B cell (primary cell): ENCODE measurements around the gene LMTK3. TPM values are rescaled to one million over a fixed set of nuclear protein-coding genes. Genes with fewer than 3 reads are reported as not detected.

Experiments used
- ATAC-seq: fragments of 200-7000 bp; cut with Tn5 transposase; one replicate; pipeline ENCODE4 v1.10.0; 2021; ENCODE audit warnings: low read depth, mild to moderate bottlenecking, moderate number of reproducible peaks, moderate library complexity
- CTCF ChIA-PET: fragments of 350-600 bp; sonication (Branson Sonifier 250); formaldehyde crosslinking; loops from one replicate; lab custom pipeline; 2021; ENCODE audit warnings: antibody characterized with exemption, inconsistent platforms; lab: Charles Lee
- POLR2A ChIA-PET: fragments of 350-600 bp; sonication (Branson Sonifier 250); formaldehyde crosslinking; loops from one replicate; lab custom pipeline; 2021; ENCODE audit warnings: antibody characterized with exemption; lab: Charles Lee
- DNase-seq: peaks from one replicate; pipeline ENCODE4 v3.0.0; 2013
- H2AFZ ChIP-seq: 2 replicates; pipeline ENCODE4 v1.6.1; 2012; ENCODE audit warnings: mild to moderate bottlenecking, low read depth, low read length; ENCODE audit not compliant: insufficient read depth, poor library complexity, severe bottlenecking
- H3K27ac ChIP-seq, 2 donors: 1 replicate in 1 of 2; 2 replicates in 1 of 2; pipeline ENCODE4 v1.5.1; 2012 to 2013; ENCODE audit warnings: low read length in 2 of 2, mild to moderate bottlenecking in 2 of 2, moderate library complexity in 1 of 2
- H3K27me3 ChIP-seq, 4 experiments: fragments of 200-600 bp in 1 of 4; sonication (generic) in 1 of 4; replicated peaks in 1 of 4; 1 replicate in 2 of 4; 2 replicates in 2 of 4; pipeline versions ENCODE4 v1.6.1 to v1.7.0; 2013 to 2016; ENCODE audit warnings: low read length in 3 of 4, mild to moderate bottlenecking in 2 of 4, mixed read lengths in 1 of 4, moderate library complexity in 1 of 4; ENCODE audit not compliant: insufficient read depth in 4 of 4, control insufficient read depth in 3 of 4; ENCODE audit errors: control extremely low read depth in 1 of 4
- H3K36me3 ChIP-seq, 2 experiments: replicated peaks in 1 of 2; 1 replicate in 1 of 2; 2 replicates in 1 of 2; pipeline versions ENCODE4 v1.6.1 to v1.7.1; 2013; ENCODE audit warnings: low read length in 1 of 2; ENCODE audit not compliant: insufficient read depth in 2 of 2, control insufficient read depth in 1 of 2; ENCODE audit errors: control extremely low read depth in 1 of 2, extremely low read depth in 1 of 2
- H3K4me1 ChIP-seq, 2 donors: fragments of 200-600 bp in 1 of 2; sonication (generic) in 1 of 2; 1 replicate in 1 of 2; 2 replicates in 1 of 2; pipeline versions ENCODE4 v1.5.1 to v1.6.1; 2013 to 2017; ENCODE audit warnings: low read length in 2 of 2; ENCODE audit not compliant: control insufficient read depth in 2 of 2, insufficient read depth in 2 of 2
- H3K4me2 ChIP-seq: replicated peaks from 2 replicates; pipeline ENCODE3; 2012; ENCODE audit warnings: mild to moderate bottlenecking, low read depth, low read length; ENCODE audit not compliant: poor library complexity, severe bottlenecking
- H3K4me3 ChIP-seq, 5 experiments: fragments of 200-600 bp in 1 of 5; sonication (generic) in 1 of 5; 1 replicate in 3 of 5; 2 replicates in 2 of 5; pipeline versions ENCODE4 v1.5.1 to v1.7.0; 2011 to 2016; ENCODE audit warnings: low read length in 4 of 5, mild to moderate bottlenecking in 4 of 5, low read depth in 2 of 5, control low read depth in 1 of 5, moderate library complexity in 1 of 5; ENCODE audit not compliant: insufficient read depth in 1 of 5; ENCODE audit errors: control extremely low read depth in 1 of 5, extremely low read depth in 1 of 5
- H3K79me2 ChIP-seq: fragments of 200-600 bp; sonication (generic); one replicate; pipeline ENCODE4 v1.6.0; 2016; ENCODE audit warnings: low read length; ENCODE audit not compliant: control insufficient read depth, insufficient read depth
- H3K9ac ChIP-seq: fragments of 200-600 bp; sonication (generic); 2 replicates; pipeline ENCODE4 v1.6.1; 2017; ENCODE audit warnings: mild to moderate bottlenecking, low read length, moderate library complexity
- H3K9me3 ChIP-seq, 3 donors: one replicate each; pipeline versions ENCODE4 v1.6.1 to v1.7.1; 2013; ENCODE audit warnings: low read length in 2 of 3; ENCODE audit not compliant: control insufficient read depth in 2 of 3, insufficient read depth in 1 of 3; ENCODE audit errors: control extremely low read depth in 1 of 3
- H4K20me1 ChIP-seq: 2 replicates; pipeline ENCODE4 v1.6.0; 2012; ENCODE audit warnings: mild to moderate bottlenecking, low read length; ENCODE audit not compliant: insufficient read depth, control insufficient read depth, poor library complexity, severe bottlenecking
- H3K27ac Mint-ChIP-seq: one replicate; pipeline ENCODE4 v1.8.0; 2021; ENCODE audit warnings: mixed read lengths
- H3K27me3 Mint-ChIP-seq: one replicate; pipeline ENCODE4 v1.8.0; 2021; ENCODE audit warnings: mixed read lengths
- H3K4me1 Mint-ChIP-seq: one replicate; pipeline ENCODE4 v1.8.0; 2021; ENCODE audit warnings: mixed read lengths
- H3K4me3 Mint-ChIP-seq: one replicate; pipeline ENCODE4 v1.8.0; 2021; ENCODE audit warnings: mixed read lengths
- H3K9me3 Mint-ChIP-seq: one replicate; pipeline ENCODE4 v1.8.0; 2022; ENCODE audit warnings: mixed read lengths; ENCODE audit not compliant: insufficient read depth
- CTCF ChIP-seq: fragments of 200-600 bp; IDR thresholded peaks from one replicate; pipeline ENCODE4 v1.8.0; 2022; ENCODE audit warnings: antibody characterized with exemption, mild to moderate bottlenecking
- EZH2 ChIP-seq: IDR thresholded peaks from 2 replicates; pipeline ENCODE4 v1.6.1; 2012; ENCODE audit warnings: borderline replicate concordance, low read depth, mild to moderate bottlenecking, moderate library complexity, low read length; ENCODE audit not compliant: insufficient read depth, poor library complexity, severe bottlenecking
- WGBS: methylation state at CpG from one replicate; pipeline ENCODE4 v1.1.5; 2013; ENCODE audit warnings: missing lambda C conversion rate; ENCODE audit not compliant: insufficient coverage; 5-methylcytosine and 5-hydroxymethylcytosine counted together
- intact Hi-C: fragments of 100-400 bp; cut with micrococcal nuclease; formaldehyde crosslinking; loops from one replicate; pipeline ENCODE4 v1.10.0; 2022
- polyA plus RNA-seq: library from polyadenylated mRNA; depleted of rRNA; stranded (reverse); fragments of >200 nt; gene quantifications from 2 replicates; pipeline ENCODE4 v1.2.3, GENCODE V29; 2012
- total RNA-seq, 2 donors: library from RNA; stranded (reverse); fragments of 120-200 nt in 1 of 2; gene quantifications; 1 replicate in 1 of 2; 2 replicates in 1 of 2; pipeline versions ENCODE4 v1.2.3 to v1.2.4, GENCODE V29; 2013 to 2022

The LMTK3 gene
- total and polyA plus RNA-seq, 2 donors (not counting 1 experiment from before 2014, with no cell fraction given) = 0.19 to 1.6 TPM

GRCh38 chr19:48483301-48483700, 28.3 kb downstream of the LMTK3 start:
- POLR2A ChIA-PET = no interaction called here
- Histone ChIP-seq H3K36me3 (no peaks in the 10 kb centered on the region), H3K9me3 (peaks cover 0 to 4% (median 0%) of the 10 kb centered on the region in 3 donors), H3K4me2 (no peak overlapping the region), H3K9ac (no peak overlapping the region), H4K20me1 (no peaks in the 10 kb centered on the region), H3K4me1 (peaks cover 4 to 13% of the 10 kb centered on the region in 2 donors), H3K27me3 (no peaks in the 10 kb centered on the region), H3K4me3 (no peak overlapping the region), H3K27ac (no peak overlapping the region), H3K79me2 (no peaks in the 10 kb centered on the region), H2AFZ (no peak overlapping the region)
- H3K4me1 Mint-ChIP-seq = peaks cover 16% of the 10 kb centered on the region
- DNase-seq (no peak), ATAC-seq (no peak)
- intact Hi-C loops = no loop called here
- CTCF ChIA-PET = no interaction called here
- TF ChIP-seq EZH2 (no peak), CTCF (no peak)
- WGBS = 77% methylated on average over 3 of the region's 3 CpGs
- H3K27ac Mint-ChIP-seq = no peak overlapping the region
- peaks cover 3% of the 10 kb centered on the region for H3K27me3 Mint-ChIP-seq
- no peaks in the 10 kb centered on the region for H3K9me3 Mint-ChIP-seq
- no peak overlapping the region for H3K4me3 Mint-ChIP-seq

GRCh38 chr19:48481846-48482639, 29.6 kb downstream of the LMTK3 start:
- Mint-ChIP-seq H3K27ac (no peak overlapping the region), H3K9me3 (no peaks in the 10 kb centered on the region), H3K4me1 (peaks cover 16% of the 10 kb centered on the region), H3K27me3 (no peaks in the 10 kb centered on the region), H3K4me3 (peak overlapping the region; percentile 47)
- peaks cover 4 to 13% of the 10 kb centered on the region in 2 donors for H3K4me1 ChIP-seq
- no peaks in the 10 kb centered on the region for H3K27me3 ChIP-seq
- H3K4me3 ChIP-seq = no peak overlapping the region
- ChIA-PET CTCF (interaction anchor here (0.9 to 3.3 kb wide), 5 partner anchors 8 to 223 kb away, joined by 3 to 23 read pairs (median 4); no protein-coding TSS in a partner anchor), POLR2A (interaction anchor here (1.1 kb wide), 1 partner anchor 12 kb away, joined by 3 read pairs; no protein-coding TSS in a partner anchor)
- TF ChIP-seq CTCF (no peak), EZH2 (no peak)
- intact Hi-C loops = no loop called here
- H3K9me3 ChIP-seq = peaks cover 0 to 4% (median 0%) of the 10 kb centered on the region in 3 donors
- no peak for ATAC-seq
- H3K79me2 ChIP-seq = no peaks in the 10 kb centered on the region
- H4K20me1 ChIP-seq = no peaks in the 10 kb centered on the region
- H3K4me2 ChIP-seq = no peak overlapping the region
- no peak overlapping the region for H3K27ac ChIP-seq
- H3K9ac ChIP-seq = no peak overlapping the region
- H2AFZ ChIP-seq = no peak overlapping the region
- H3K36me3 ChIP-seq = no peaks in the 10 kb centered on the region
- no peak for DNase-seq
- WGBS = 93% methylated on average over 5 of the region's 7 CpGs
